SK-N-SH treated with all-trans-retinoic acid at 6 μM for 48 hours (cell line): Measurements from ENCODE around the gene SEMA6D.

ENCODE experiments used
- ESRRG ChIP-seq: fragments of 250-450 bp; sonication (Bioruptor Pico); IDR thresholded peaks from 2 replicates; pipeline ENCODE4 v1.6.1; 2021; ENCODE audit warnings: mild to moderate bottlenecking
- ISL1 ChIP-seq: fragments of 250-450 bp; sonication (Bioruptor Pico); IDR thresholded peaks from 2 replicates; pipeline ENCODE4 v2.1.2; 2022; ENCODE audit warnings: mild to moderate bottlenecking, moderate library complexity
- POU6F1 ChIP-seq: fragments of 250-450 bp; sonication (Bioruptor Pico); IDR thresholded peaks from 2 replicates; pipeline ENCODE4 v1.8.0; 2021; ENCODE audit warnings: low read depth, mild to moderate bottlenecking, moderate library complexity, borderline replicate concordance
- PPARA ChIP-seq: fragments of 250-450 bp; sonication (Bioruptor Pico); IDR thresholded peaks from 2 replicates; pipeline ENCODE4 v1.5.0; 2020; ENCODE audit warnings: mild to moderate bottlenecking, borderline replicate concordance
- TCF4 ChIP-seq: fragments of 250-450 bp; sonication (Bioruptor Pico); IDR thresholded peaks from 2 replicates; pipeline ENCODE4 v1.8.0; 2021; ENCODE audit warnings: mild to moderate bottlenecking, moderate library complexity, borderline replicate concordance
- TF ChIP-seq, protein P1 (sequence below): fragments of 250-450 bp; sonication (Bioruptor Pico); IDR thresholded peaks from 2 replicates; pipeline ENCODE4 v1.5.1; 2021; ENCODE audit warnings: mild to moderate bottlenecking, moderate library complexity

DNA sequence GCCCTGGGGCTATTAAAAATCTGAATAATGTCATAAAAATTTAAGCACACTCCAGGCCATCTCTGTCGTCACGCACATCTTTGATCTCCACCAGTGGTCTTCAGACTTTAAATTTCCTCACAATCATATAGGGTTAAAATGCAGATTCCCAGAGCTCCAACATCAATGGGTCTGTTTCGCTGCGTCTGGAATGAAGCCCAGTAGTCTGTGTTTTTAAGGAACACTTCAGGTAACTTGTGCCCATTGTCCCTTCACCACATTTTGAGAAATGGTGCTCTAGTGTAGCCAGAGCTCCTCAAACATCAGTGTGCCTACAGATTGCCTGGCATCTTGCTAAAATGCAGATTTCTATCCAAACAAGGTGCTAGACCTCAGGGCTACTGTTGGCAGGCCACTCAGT is 9.8 kb downstream of the SEMA6D start:
- TF ChIP-seq PPARA (no peak), ISL1 (CRISPR knock-in tag) (no peak), ESRRG (no peak), POU6F1 (CRISPR knock-in tag) (no peak), TCF4 (CRISPR knock-in tag) (no peak)
- TF ChIP-seq, protein P1, sequence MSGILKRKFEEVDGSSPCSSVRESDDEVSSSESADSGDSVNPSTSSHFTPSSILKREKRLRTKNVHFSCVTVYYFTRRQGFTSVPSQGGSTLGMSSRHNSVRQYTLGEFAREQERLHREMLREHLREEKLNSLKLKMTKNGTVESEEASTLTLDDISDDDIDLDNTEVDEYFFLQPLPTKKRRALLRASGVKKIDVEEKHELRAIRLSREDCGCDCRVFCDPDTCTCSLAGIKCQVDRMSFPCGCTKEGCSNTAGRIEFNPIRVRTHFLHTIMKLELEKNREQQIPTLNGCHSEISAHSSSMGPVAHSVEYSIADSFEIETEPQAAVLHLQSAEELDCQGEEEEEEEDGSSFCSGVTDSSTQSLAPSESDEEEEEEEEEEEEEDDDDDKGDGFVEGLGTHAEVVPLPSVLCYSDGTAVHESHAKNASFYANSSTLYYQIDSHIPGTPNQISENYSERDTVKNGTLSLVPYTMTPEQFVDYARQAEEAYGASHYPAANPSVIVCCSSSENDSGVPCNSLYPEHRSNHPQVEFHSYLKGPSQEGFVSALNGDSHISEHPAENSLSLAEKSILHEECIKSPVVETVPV (CRISPR knock-in tag), result no peak
